ENCODE results near the gene KIFC1. TPM values are rescaled to one million over a fixed set of nuclear protein-coding genes. Genes with fewer than 3 reads are reported as not detected.

Gene KIFC1
- total and polyA plus RNA-seq, 9 of the 15 experiments (the other 6 are each of a cell fraction or from before 2014, with no cell fraction given), result 1.3 to 95.2 (median 76.9) TPM

- TF ChIP-seq ZNF639 (CRISPR knock-in tag; conservative IDR thresholded peaks at IDR 0.05 in 1 of 2, IDR thresholded peaks at IDR 0.05 in 1 of 2), result peak in 1 of 2 experiments; percentile 66; a peak in 2 of 4 replicates
- no peak for TF ChIP-seq ZBTB1 (CRISPR knock-in tag; IDR thresholded peaks at IDR 0.05; ENCODE audit: borderline replicate concordance, low read depth)
- no peak for TF ChIP-seq SMARCC2 (IDR thresholded peaks at IDR 0.05; ENCODE audit: low read depth)
- TF ChIP-seq FOXO4 (CRISPR knock-in tag; IDR thresholded peaks at IDR 0.05), result no peak
- no peak for TF ChIP-seq NFYB (IDR thresholded peaks at IDR 0.05; ENCODE audit: extremely low read depth, insufficient read length)
- TF ChIP-seq E4F1 (CRISPR knock-in tag; IDR thresholded peaks at IDR 0.05; ENCODE audit: borderline replicate concordance), result no peak
- peak; percentile 35 for TF ChIP-seq TAF1 (IDR thresholded peaks at IDR 0.05; ENCODE audit: control insufficient read depth, extremely low read depth, insufficient read depth, low read length, severe bottlenecking)
- TF ChIP-seq TOE1 (IDR thresholded peaks at IDR 0.05; ENCODE audit: borderline replicate concordance), result no peak
- no peak for TF ChIP-seq TOE1 (CRISPR knock-in tag; IDR thresholded peaks at IDR 0.05; ENCODE audit: borderline replicate concordance, low read depth)
- TF ChIP-seq HES1 (IDR thresholded peaks at IDR 0.05; ENCODE audit: low read depth), result no peak
- no peak for TF ChIP-seq SMC3 (conservative IDR thresholded peaks at IDR 0.05; ENCODE audit: insufficient read depth, low read depth, low read length)
- no peak for TF ChIP-seq NR2F6 (CRISPR knock-in tag; IDR thresholded peaks at IDR 0.05)
- TF ChIP-seq EHMT2 (IDR thresholded peaks at IDR 0.05), result no peak
- no peak for TF ChIP-seq ZNF165 (CRISPR knock-in tag; IDR thresholded peaks at IDR 0.05; ENCODE audit: borderline replicate concordance)
- no peak for TF ChIP-seq MYBL2 (IDR thresholded peaks at IDR 0.05; ENCODE audit: low read depth)
- TF ChIP-seq MYBL2 (CRISPR knock-in tag; IDR thresholded peaks at IDR 0.05; ENCODE audit: borderline replicate concordance), result no peak
- no peak for TF ChIP-seq HMG20A (CRISPR knock-in tag; conservative IDR thresholded peaks at IDR 0.05)
- no peak for TF ChIP-seq KLF16 (IDR thresholded peaks at IDR 0.05)
These were observed 19.3 kb downstream of the KIFC1 start, which contains the start of gene PHF1 (continued) for GRCh38 chr6:33410711-33411631.
